ENCODE results near the gene GGTLC3.
"Not testable (repeated sequence)": the region's sequence is repeated elsewhere in the genome, so short reads cannot be mapped to it uniquely, and the experiment has no call there.

DNA sequence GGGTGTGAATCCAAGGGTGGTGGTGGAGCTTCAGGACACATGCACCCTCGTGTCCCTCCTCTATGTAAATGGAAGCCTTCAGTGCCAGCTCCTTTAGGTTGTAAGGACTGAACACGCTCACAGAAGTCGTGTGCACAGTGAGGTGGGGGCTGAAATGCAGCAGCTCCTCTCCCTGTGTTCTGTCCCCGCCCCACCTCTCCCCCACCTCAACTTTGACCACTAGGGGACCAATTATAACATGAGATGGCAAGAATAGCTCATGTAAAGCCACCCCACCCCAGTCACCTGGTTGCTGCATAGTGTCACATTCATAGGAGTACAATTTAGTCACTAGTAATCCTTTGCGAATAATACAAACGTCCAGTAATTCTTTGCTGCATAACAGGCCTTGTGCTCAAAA is 4.8 kb upstream of the GGTLC3 start:
- TF ChIP-seq POLR2AphosphoS5 (IDR thresholded peaks at IDR 0.05; ENCODE audit: low read depth); JUNB (IDR thresholded peaks at IDR 0.05; ENCODE audit: unreplicated experiment): not testable (repeated sequence)

Measured in GM23338 (cell line).